GM19238 (cell line): ENCODE results near the gene KMT2A.
"Not testable (repeated sequence)": the region's sequence is repeated elsewhere in the genome, so short reads cannot be mapped to it uniquely, and the experiment has no call there.

Experiments
- DNase-seq: peaks from one replicate; pipeline ENCODE4 v3.0.0; 2011; ENCODE audit warnings: low spot score; ENCODE audit not compliant: insufficient read length

Gene KMT2A

GRCh38 chr11:118481238-118481637 lies 44.9 kb downstream of the KMT2A start:
- DNase-seq = not testable (repeated sequence)

- no peak for DNase-seq
These were observed 48.1 kb downstream of the KMT2A start for GRCh38 chr11:118484405-118484804.

GRCh38 chr11:118485273-118485672 lies 49.0 kb downstream of the KMT2A start:
- no peak for DNase-seq

- peak; percentile 40 for DNase-seq
These were observed 52.3 kb downstream of the KMT2A start for GRCh38 chr11:118488480-118489109.

- DNase-seq = no peak
These were observed 54.7 kb downstream of the KMT2A start for GRCh38 chr11:118491041-118491440.

GRCh38 chr11:118497831-118498230 lies 61.5 kb downstream of the KMT2A start:
- DNase-seq = no peak

GRCh38 chr11:118503216-118503615 lies 66.9 kb downstream of the KMT2A start:
- no peak for DNase-seq

- no peak for DNase-seq
These were observed 75.3 kb downstream of the KMT2A start for GRCh38 chr11:118511601-118512000.

- no peak for DNase-seq
These were observed 77.8 kb downstream of the KMT2A start for GRCh38 chr11:118514103-118514502.

GRCh38 chr11:118519549-118519948 lies 83.3 kb downstream of the KMT2A start:
- no peak for DNase-seq

GRCh38 chr11:118521892-118522311 lies 85.6 kb downstream of the KMT2A start:
- DNase-seq = no peak

GRCh38 chr11:118522571-118523072 lies 86.3 kb downstream of the KMT2A start:
- DNase-seq = no peak

GRCh38 chr11:118524356-118524755 lies 88.1 kb downstream of the KMT2A start:
- no peak for DNase-seq

GRCh38 chr11:118524757-118525470 lies 88.6 kb downstream of the KMT2A start:
- DNase-seq = no peak

GRCh38 chr11:118526688-118527087 lies 90.4 kb downstream of the KMT2A start:
- no peak for DNase-seq

- DNase-seq = no peak
These were observed 90.8 kb downstream of the KMT2A start, which contains the start of gene TTC36 for GRCh38 chr11:118527109-118527508. Gene TTC36, plus strand, starts transcription at chr11:118527474. Its CDS starts 21 bp downstream, at chr11:118527495.

- no peak for DNase-seq
These were observed 92.2 kb downstream of the KMT2A start for GRCh38 chr11:118528511-118528910.

GRCh38 chr11:118529584-118530175 lies 93.4 kb downstream of the KMT2A start:
- no peak for DNase-seq

GRCh38 chr11:118530180-118530682 lies 93.9 kb downstream of the KMT2A start:
- no peak for DNase-seq

GRCh38 chr11:118530683-118531596 lies 94.6 kb downstream of the KMT2A start, which contains the start of gene TMEM25:
Gene TMEM25, plus strand, starts transcription at chr11:118531192. Its CDS starts 610 bp downstream, at chr11:118531802.
- peak; percentile 81 for DNase-seq

- DNase-seq = no peak
These were observed 95.3 kb downstream of the KMT2A start for GRCh38 chr11:118531597-118532084.
